ENCODE data around the gene SMIM26.
A peak's percentile ranks its signal among the peaks of the same experiment; 100 is the strongest.
"Not testable (repeated sequence)": the region's sequence is repeated elsewhere in the genome, so short reads cannot be mapped to it uniquely, and the experiment has no call there.

Gene SMIM26
- total RNA-seq, result 7.6 to 17.8 (median 13.1) reads per million in 9 experiments

DNA sequence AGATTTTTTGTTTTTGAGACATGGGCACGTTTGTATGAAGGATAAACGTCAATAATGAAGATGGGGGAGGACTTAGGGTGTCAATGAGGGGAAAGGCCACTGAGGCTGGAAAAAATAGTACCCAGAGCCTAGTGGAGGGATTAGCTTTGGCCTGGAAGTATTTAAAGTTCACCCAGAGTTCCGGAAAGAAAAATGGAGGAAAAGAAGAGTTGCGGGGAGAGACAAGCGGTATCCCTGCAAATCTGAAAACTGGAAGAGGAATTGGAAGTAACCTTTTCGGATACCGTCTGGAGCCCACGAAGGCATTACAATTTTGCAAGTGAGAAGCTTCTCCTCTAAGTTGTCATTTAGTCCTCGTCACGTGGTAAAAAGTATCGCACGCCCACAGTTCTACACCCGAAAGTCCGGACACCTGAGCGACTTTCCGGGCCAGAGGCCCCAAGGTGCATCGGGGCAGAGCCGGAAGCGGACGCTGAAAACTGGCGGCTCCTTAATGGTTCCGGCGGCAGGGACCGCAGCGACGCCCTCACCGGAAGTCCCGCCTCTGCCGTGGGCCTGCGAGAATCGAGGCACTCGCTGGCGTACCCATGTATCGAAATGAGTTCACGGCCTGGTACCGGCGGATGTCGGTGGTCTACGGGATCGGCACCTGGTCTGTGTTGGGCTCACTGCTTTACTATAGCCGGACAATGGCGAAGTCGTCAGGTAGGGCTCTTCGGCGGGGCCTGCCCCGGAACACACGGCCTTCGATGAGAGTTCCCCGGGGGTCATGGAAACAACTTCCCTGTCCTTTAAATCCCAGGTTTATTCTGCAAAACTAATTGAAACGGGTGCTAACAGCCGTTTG is at the start of gene SMIM26:
SMIM26 (plus strand) TSS at position 541 of the 847 bp plus-strand sequence; CDS start at position 588, 47 bp downstream.
- H3K4me3 Mint-ChIP-seq, result peak within 1 kb of the TSS; percentile 87 to 96
- H3K27me3 Mint-ChIP-seq, result no peaks in the 10 kb centered on the region
- peaks cover 0 to 2% of the 10 kb centered on the region in 2 donors for H3K9me3 Mint-ChIP-seq
- H3K36me3 Mint-ChIP-seq (ENCODE audit: insufficient read depth), result peaks cover 21% of the 10 kb centered on the region
- H3K4me1 Mint-ChIP-seq (ENCODE audit: low read depth in 2 of 2), result peaks cover 9 to 20% of the 10 kb centered on the region in 2 donors
- peak; percentile 91 to 93 (median 93) for DNase-seq
- peak within 1 kb of the TSS; percentile 99 for H3K27ac Mint-ChIP-seq
- ATAC-seq (replicated peaks), result peak; percentile 99

DNA sequence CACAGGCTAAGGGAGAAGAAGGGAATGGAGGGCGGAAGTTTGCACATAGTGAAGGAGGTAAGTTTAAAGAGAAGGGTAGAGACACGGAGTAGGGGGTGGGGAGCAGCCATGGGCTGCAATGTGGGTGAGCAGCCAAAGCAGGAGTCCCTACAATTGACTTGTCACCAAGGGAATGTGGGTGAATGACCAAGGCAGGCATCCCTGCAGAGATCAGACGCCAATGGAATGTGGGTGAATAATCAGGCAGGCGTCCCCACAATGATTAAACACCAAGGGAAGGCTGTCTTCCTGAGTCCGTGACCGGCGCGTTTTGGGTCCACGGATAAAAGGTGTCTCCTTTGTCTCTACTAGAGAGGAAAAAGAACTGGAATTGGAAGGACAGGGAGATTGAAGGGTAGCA is 45.2 kb upstream of the SMIM26 start:
- H3K27ac Mint-ChIP-seq; H3K9me3 Mint-ChIP-seq; ATAC-seq (replicated peaks); H3K4me3 Mint-ChIP-seq; H3K27me3 Mint-ChIP-seq; H3K4me1 Mint-ChIP-seq (ENCODE audit: low read depth in 2 of 2); DNase-seq: not testable (repeated sequence)
- peaks cover 39% of the 10 kb centered on the region for H3K36me3 Mint-ChIP-seq (ENCODE audit: insufficient read depth)

DNA sequence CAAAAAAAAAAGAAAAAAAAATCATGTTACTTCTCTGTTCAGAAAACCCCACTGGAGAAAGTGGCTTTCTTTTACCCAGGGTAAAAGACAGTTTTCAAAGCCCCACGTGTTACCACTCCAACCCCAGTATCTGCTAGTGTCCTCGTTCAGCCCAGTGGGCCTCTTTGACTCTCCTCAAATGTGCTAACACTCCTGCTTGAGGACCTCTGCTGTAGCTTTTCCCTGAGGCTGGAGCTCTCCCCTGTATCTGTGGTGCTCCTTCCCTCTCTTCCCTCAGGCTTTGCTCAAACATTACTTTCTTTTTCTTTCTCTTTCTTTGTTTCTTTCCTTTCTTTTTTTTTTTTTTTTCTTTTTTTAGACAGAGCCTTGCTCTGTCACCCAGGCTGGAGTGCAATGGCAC is 44.2 kb upstream of the SMIM26 start:
- no peaks in the 10 kb centered on the region for H3K9me3 Mint-ChIP-seq
- ATAC-seq (replicated peaks), result no peak
- DNase-seq, result no peak
- H3K27ac Mint-ChIP-seq, result peak overlapping the region in 1 of 2 donors; percentile 27
- H3K27me3 Mint-ChIP-seq, result no peaks in the 10 kb centered on the region
- no peak overlapping the region for H3K4me3 Mint-ChIP-seq
- H3K4me1 Mint-ChIP-seq (ENCODE audit: low read depth in 2 of 2), result no peaks in the 10 kb centered on the region
- peaks cover 44% of the 10 kb centered on the region for H3K36me3 Mint-ChIP-seq (ENCODE audit: insufficient read depth)

DNA sequence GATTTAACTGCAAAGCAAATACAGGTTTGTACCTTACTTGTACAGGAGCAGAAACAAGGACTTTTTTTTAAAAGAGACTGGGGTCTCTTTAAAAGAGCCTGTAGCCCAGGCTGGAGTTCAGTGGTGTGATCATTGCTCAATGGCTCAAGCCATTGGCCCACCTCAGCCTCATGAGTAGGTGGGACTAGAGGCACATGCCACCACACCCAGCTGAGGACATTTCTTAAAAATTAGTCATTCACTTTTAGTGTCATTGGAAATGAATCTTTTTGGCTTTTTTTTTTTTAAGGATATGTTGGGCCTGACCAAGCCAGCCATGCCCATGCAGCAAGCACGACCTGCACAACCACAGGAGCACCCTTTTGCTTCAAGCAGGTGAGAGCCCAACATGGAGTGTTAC is 42.6 kb upstream of the SMIM26 start:
- H3K36me3 Mint-ChIP-seq (ENCODE audit: insufficient read depth), result peaks cover 51% of the 10 kb centered on the region

GRCh38 chr20:18526761-18527160 is 40.5 kb upstream of the SMIM26 start:
- not testable (repeated sequence) for H3K9me3 Mint-ChIP-seq; ATAC-seq (replicated peaks); H3K4me3 Mint-ChIP-seq; H3K4me1 Mint-ChIP-seq (ENCODE audit: low read depth in 2 of 2); H3K27ac Mint-ChIP-seq; DNase-seq; H3K27me3 Mint-ChIP-seq
- H3K36me3 Mint-ChIP-seq (ENCODE audit: insufficient read depth), result peaks cover 71% of the 10 kb centered on the region

More for the DNA sequence above, 42.6 kb upstream of the SMIM26 start:
- Mint-ChIP-seq H3K27me3 (no peaks in the 10 kb centered on the region), H3K9me3 (no peaks in the 10 kb centered on the region), H3K4me1 (ENCODE audit: low read depth in 2 of 2) (peaks cover 2 to 3% of the 10 kb centered on the region in 2 donors), H3K27ac (peak overlapping the region in 1 of 2 donors; percentile 84), H3K4me3 (no peak overlapping the region)
- ATAC-seq (replicated peaks) (no peak), DNase-seq (no peak)

GRCh38 chr20:18527339-18527738 is 39.9 kb upstream of the SMIM26 start:
- peaks cover 77% of the 10 kb centered on the region for H3K36me3 Mint-ChIP-seq (ENCODE audit: insufficient read depth)
- no peaks in the 10 kb centered on the region for H3K27me3 Mint-ChIP-seq
- H3K4me1 Mint-ChIP-seq (ENCODE audit: low read depth in 2 of 2), result peaks cover 2 to 3% of the 10 kb centered on the region in 2 donors
- no peaks in the 10 kb centered on the region for H3K9me3 Mint-ChIP-seq
- no peak overlapping the region for H3K4me3 Mint-ChIP-seq
- H3K27ac Mint-ChIP-seq, result no peak overlapping the region
- ATAC-seq (replicated peaks) (no peak), DNase-seq (no peak)

DNA sequence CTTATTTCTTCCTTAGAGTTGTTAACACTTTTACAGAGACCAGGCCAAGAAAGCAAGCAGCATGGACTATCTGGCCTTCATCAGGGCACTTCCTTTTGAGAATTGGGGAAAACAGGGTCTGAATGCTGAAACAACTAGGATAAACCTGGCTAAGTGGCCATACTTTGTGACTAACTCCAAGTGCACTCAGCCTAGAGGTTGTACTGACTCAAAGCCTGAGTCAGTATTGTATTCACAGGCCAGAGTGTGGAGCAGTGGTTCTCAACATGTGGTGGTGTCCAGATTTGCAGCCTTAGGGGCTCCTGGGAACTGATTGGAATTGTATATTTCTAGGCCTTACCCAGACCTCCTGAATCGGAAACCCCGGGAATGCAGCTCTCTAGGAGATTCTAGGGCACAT is 39.4 kb upstream of the SMIM26 start:
- ATAC-seq (replicated peaks), result no peak
- Mint-ChIP-seq H3K4me1 (ENCODE audit: low read depth in 2 of 2) (peaks cover 2 to 3% of the 10 kb centered on the region in 2 donors), H3K27ac (no peak overlapping the region), H3K36me3 (ENCODE audit: insufficient read depth) (peaks cover 82% of the 10 kb centered on the region), H3K27me3 (no peaks in the 10 kb centered on the region), H3K4me3 (no peak overlapping the region), H3K9me3 (no peaks in the 10 kb centered on the region)
- no peak for DNase-seq

DNA sequence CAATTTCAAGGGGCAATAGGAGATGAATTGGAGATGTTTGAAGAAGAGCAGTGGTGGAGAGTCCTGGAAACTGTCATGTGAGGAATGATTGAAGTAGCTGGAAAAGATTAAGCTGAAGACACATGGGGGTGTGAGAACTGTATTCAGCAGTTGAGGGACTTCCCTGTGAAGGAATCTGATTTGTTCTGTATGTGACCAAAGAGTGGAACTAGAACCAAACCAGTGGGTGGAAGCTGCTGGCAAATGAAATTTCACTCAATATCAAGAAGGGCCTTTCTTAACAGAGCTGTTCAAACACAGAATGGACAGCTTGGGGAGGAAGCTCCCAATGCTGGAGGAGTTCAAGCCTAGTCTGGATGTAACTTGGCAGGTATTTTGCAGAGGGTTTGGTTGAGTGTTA is 38.2 kb upstream of the SMIM26 start:
- Mint-ChIP-seq H3K9me3 (no peaks in the 10 kb centered on the region), H3K36me3 (ENCODE audit: insufficient read depth) (peaks cover 80% of the 10 kb centered on the region), H3K27me3 (no peaks in the 10 kb centered on the region), H3K4me3 (no peak overlapping the region), H3K27ac (peak overlapping the region in 1 of 2 donors; percentile 76), H3K4me1 (ENCODE audit: low read depth in 2 of 2) (peaks cover 2 to 3% of the 10 kb centered on the region in 2 donors)
- DNase-seq (no peak), ATAC-seq (replicated peaks) (no peak)

- DNase-seq, result no peak
- Mint-ChIP-seq H3K36me3 (ENCODE audit: insufficient read depth) (peaks cover 75% of the 10 kb centered on the region), H3K27me3 (no peaks in the 10 kb centered on the region), H3K4me1 (ENCODE audit: low read depth in 2 of 2) (peaks cover 2 to 3% of the 10 kb centered on the region in 2 donors), H3K27ac (no peak overlapping the region), H3K4me3 (no peak overlapping the region), H3K9me3 (no peaks in the 10 kb centered on the region)
- no peak for ATAC-seq (replicated peaks)
Observed at GRCh38 chr20:18532626-18533025, 34.6 kb upstream of the SMIM26 start.

DNA sequence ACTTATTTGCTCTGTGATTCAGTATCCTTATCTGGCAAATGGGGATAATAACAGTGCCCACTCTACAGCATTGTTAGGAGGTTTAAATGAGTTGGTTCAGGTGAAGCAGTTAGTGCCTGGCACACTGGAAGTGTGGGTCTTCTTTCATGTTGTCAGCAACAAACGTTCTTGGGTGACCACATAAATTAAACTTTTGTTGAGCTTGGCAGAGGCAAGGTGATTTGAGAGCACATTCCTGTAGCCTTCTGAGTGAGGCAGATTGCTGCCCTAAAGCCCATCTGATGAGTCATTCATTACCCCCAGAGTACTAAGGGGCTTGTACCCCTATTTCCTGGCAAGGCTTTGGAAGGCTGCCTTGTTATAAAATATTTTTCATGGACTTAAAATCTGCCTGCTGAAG is 33.7 kb upstream of the SMIM26 start:
- peaks cover under 1 to 2% of the 10 kb centered on the region in 2 donors for H3K4me1 Mint-ChIP-seq (ENCODE audit: low read depth in 2 of 2)
- H3K27ac Mint-ChIP-seq, result no peak overlapping the region
- H3K9me3 Mint-ChIP-seq, result no peaks in the 10 kb centered on the region
- ATAC-seq (replicated peaks), result no peak
- no peak for DNase-seq
- H3K4me3 Mint-ChIP-seq, result no peak overlapping the region
- H3K36me3 Mint-ChIP-seq (ENCODE audit: insufficient read depth), result peaks cover 77% of the 10 kb centered on the region
- H3K27me3 Mint-ChIP-seq, result no peaks in the 10 kb centered on the region

DNA sequence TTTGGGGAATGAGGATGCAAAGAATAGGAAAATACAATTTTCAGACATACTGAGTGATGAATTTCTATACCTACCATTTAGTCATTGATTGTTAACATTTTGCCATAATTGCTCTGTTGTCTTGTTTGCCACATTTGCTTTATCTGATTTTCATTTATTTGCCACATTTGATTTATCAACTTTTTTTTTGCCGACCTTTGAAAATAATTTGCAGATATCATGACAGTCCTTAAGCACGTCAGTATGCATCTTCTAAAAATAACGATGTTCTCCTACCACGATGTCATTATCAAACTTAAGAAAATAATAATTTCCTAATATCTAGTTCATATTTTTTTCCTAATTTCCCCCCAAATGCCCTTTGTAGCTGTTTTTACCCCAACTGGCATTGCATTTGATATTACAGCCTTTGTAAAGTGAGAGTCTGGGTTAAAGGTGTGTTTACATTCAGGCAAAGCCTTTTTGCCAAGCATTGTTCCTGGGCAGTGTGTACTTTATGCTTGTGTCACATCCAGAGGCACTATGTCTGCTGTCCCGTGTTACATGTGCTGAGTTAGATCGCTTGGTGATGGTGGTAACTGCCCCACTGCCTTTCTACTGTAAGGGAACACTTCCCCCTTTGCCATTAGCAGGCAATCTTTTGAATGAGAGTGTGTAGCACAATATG is 33.1 kb upstream of the SMIM26 start:
- peaks cover 83% of the 10 kb centered on the region for H3K36me3 Mint-ChIP-seq (ENCODE audit: insufficient read depth)
- DNase-seq, result no peak
- no peak for ATAC-seq (replicated peaks)
- no peaks in the 10 kb centered on the region for H3K9me3 Mint-ChIP-seq
- H3K27me3 Mint-ChIP-seq, result no peaks in the 10 kb centered on the region
- no peaks in the 10 kb centered on the region for H3K4me1 Mint-ChIP-seq (ENCODE audit: low read depth in 2 of 2)
- H3K27ac Mint-ChIP-seq, result no peak overlapping the region
- H3K4me3 Mint-ChIP-seq, result no peak overlapping the region

DNA sequence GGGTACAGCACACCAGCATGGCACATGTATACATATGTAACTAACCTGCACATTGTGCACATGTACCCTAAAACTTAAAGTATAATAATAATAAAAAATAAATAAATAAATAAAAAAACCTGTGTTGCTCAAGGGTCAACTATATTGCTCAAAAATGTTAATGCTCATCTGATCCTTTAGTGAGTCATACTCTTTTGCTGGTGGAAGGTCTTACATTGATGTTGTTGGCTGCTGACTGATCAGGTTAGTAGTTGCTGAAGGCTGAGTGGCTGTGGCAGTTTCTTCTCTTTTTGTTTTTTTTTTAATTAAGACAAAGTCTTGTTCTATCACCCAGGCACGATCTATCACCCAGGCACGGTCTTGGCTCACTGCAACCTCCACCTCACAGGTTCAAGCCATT is 29.6 kb upstream of the SMIM26 start:
- H3K27ac Mint-ChIP-seq, result peak overlapping the region in 1 of 2 donors; percentile 16
- ATAC-seq (replicated peaks), result no peak

DNA sequence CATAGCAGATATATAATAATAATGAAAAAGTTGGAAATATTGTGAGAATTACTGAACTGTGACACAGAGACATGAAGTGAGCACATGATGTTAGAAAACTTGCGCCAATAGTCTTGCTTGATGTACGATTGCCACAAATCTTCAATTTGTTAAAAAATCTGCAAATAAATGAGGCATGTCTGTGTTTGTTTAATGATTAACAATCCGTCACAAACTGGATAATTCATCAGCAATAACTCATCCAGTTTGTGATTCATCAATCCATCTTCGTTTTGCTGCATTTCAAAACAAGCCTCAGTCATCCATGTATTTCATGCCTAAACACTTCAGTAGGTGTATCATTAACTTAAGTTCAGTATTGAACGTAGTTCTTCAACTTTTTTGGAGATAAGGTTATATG is 25.5 kb upstream of the SMIM26 start:
- Mint-ChIP-seq H3K36me3 (ENCODE audit: insufficient read depth) (peaks cover 73% of the 10 kb centered on the region), H3K4me3 (no peak overlapping the region), H3K27ac (peak overlapping the region in 1 of 2 donors; percentile 33), H3K9me3 (no peaks in the 10 kb centered on the region), H3K4me1 (ENCODE audit: low read depth in 2 of 2) (no peaks in the 10 kb centered on the region), H3K27me3 (no peaks in the 10 kb centered on the region)
- DNase-seq (no peak), ATAC-seq (replicated peaks) (no peak)

More for the DNA sequence above, 29.6 kb upstream of the SMIM26 start:
- no peaks in the 10 kb centered on the region for H3K4me1 Mint-ChIP-seq (ENCODE audit: low read depth in 2 of 2)
- DNase-seq, result no peak
- no peaks in the 10 kb centered on the region for H3K9me3 Mint-ChIP-seq
- peaks cover 83% of the 10 kb centered on the region for H3K36me3 Mint-ChIP-seq (ENCODE audit: insufficient read depth)
- H3K27me3 Mint-ChIP-seq, result no peaks in the 10 kb centered on the region
- no peak overlapping the region for H3K4me3 Mint-ChIP-seq

DNA sequence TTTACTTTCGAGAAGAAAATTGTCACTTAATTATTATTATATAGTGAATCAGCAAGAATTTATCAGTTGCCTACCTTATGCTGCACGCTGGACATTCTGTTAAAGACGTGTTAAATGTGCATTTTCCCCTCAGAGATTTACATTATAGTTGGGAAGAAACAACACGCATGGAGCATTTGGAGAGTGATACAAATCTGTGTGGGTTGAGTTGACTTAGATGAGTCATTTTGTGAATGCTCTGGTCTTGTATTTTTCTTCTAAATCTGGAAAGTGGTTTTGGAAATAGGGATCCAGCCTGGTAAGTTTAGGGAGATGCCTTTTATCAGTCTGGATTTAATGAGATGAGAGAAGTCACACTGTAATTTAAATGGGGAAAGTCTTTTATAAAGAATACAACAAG is 24.0 kb upstream of the SMIM26 start:
- no peaks in the 10 kb centered on the region for H3K9me3 Mint-ChIP-seq
- no peak overlapping the region for H3K27ac Mint-ChIP-seq
- no peak for DNase-seq
- peaks cover 78% of the 10 kb centered on the region for H3K36me3 Mint-ChIP-seq (ENCODE audit: insufficient read depth)
- ATAC-seq (replicated peaks), result no peak
- no peaks in the 10 kb centered on the region for H3K27me3 Mint-ChIP-seq
- H3K4me3 Mint-ChIP-seq, result no peak overlapping the region
- H3K4me1 Mint-ChIP-seq (ENCODE audit: low read depth in 2 of 2), result no peaks in the 10 kb centered on the region

All from effector memory CD8-positive, alpha-beta T cell (primary cell).